ENCODE data around the gene SLC30A5.

The SLC30A5 gene

GRCh38 chr5:69156456-69156855, 62.6 kb downstream of the SLC30A5 start:
- TF ChIP-seq JUND (IDR thresholded peaks at IDR 0.05; ENCODE audit: low read depth) = no peak
- DNase-seq (ENCODE audit: low read depth in 1 of 2, low spot score in 1 of 2) = no peak
- in situ Hi-C loops (cut with HindIII; ENCODE audit: low pct_unique_long_range_greater_than_20kb, low sequenced_read_pairs) = no loop called here

GRCh38 chr5:69158039-69158438, 64.2 kb downstream of the SLC30A5 start:
- no peak for DNase-seq (ENCODE audit: low read depth in 1 of 2, low spot score in 1 of 2)
- in situ Hi-C loops (cut with HindIII; ENCODE audit: low pct_unique_long_range_greater_than_20kb, low sequenced_read_pairs) = no loop called here
- TF ChIP-seq JUND (IDR thresholded peaks at IDR 0.05; ENCODE audit: low read depth) = no peak

GRCh38 chr5:69160651-69161050, 66.8 kb downstream of the SLC30A5 start:
- no peak for TF ChIP-seq JUND (IDR thresholded peaks at IDR 0.05; ENCODE audit: low read depth)
- no peak for DNase-seq (ENCODE audit: low read depth in 1 of 2, low spot score in 1 of 2)
- in situ Hi-C loops (cut with HindIII; ENCODE audit: low pct_unique_long_range_greater_than_20kb, low sequenced_read_pairs) = no loop called here

- in situ Hi-C loops (cut with HindIII; ENCODE audit: low pct_unique_long_range_greater_than_20kb, low sequenced_read_pairs) = no loop called here
- peak; percentile 98 to 99 for DNase-seq (ENCODE audit: low read depth in 1 of 2, low spot score in 1 of 2)
- no peak for TF ChIP-seq JUND (IDR thresholded peaks at IDR 0.05; ENCODE audit: low read depth)
These were observed 73.1 kb downstream of the SLC30A5 start, which contains the start of gene CCNB1 for GRCh38 chr5:69166686-69167492. Gene CCNB1, plus strand, starts transcription at chr5:69167150. Its CDS starts 113 bp downstream, at chr5:69167263.

GRCh38 chr5:69167493-69167855, 73.7 kb downstream of the SLC30A5 start:
- no peak for DNase-seq (ENCODE audit: low read depth in 1 of 2, low spot score in 1 of 2)

GRCh38 chr5:69167929-69168328, 74.1 kb downstream of the SLC30A5 start:
- no peak for DNase-seq (ENCODE audit: low read depth in 1 of 2, low spot score in 1 of 2)
- TF ChIP-seq JUND (IDR thresholded peaks at IDR 0.05; ENCODE audit: low read depth) = no peak
- in situ Hi-C loops (cut with HindIII; ENCODE audit: low pct_unique_long_range_greater_than_20kb, low sequenced_read_pairs) = no loop called here

More at GRCh38 chr5:69167493-69167855, 73.7 kb downstream of the SLC30A5 start:
- in situ Hi-C loops (cut with HindIII; ENCODE audit: low pct_unique_long_range_greater_than_20kb, low sequenced_read_pairs) = no loop called here
- TF ChIP-seq JUND (IDR thresholded peaks at IDR 0.05; ENCODE audit: low read depth) = no peak

GRCh38 chr5:69170495-69170894, 76.7 kb downstream of the SLC30A5 start:
- DNase-seq (ENCODE audit: low read depth in 1 of 2, low spot score in 1 of 2) = no peak
- TF ChIP-seq JUND (IDR thresholded peaks at IDR 0.05; ENCODE audit: low read depth) = no peak
- in situ Hi-C loops (cut with HindIII; ENCODE audit: low pct_unique_long_range_greater_than_20kb, low sequenced_read_pairs) = no loop called here

DNA sequence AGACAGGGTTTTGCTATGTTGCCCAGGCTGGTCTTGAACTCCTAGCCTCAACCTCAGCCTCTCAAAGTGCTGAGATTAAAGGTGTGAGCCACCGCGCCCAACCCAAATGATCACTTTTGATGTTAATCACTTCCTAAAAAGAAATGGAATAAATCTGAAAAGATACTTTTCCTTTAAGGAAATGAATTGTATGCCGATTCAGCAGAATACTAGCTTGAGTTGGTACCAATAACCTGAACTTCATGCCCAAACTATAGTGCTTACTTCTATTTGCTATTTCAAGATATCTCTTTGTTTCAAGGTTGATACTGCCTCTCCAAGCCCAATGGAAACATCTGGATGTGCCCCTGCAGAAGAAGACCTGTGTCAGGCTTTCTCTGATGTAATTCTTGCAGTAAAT, 77.2 kb downstream of the SLC30A5 start:
- DNase-seq (ENCODE audit: low read depth in 1 of 2, low spot score in 1 of 2) = no peak
- no peak for TF ChIP-seq JUND (IDR thresholded peaks at IDR 0.05; ENCODE audit: low read depth)
- in situ Hi-C loops (cut with HindIII; ENCODE audit: low pct_unique_long_range_greater_than_20kb, low sequenced_read_pairs) = no loop called here
